ENCODE results near the gene OBSL1.
A peak's percentile ranks its signal among the peaks of the same experiment; 100 is the strongest.

OBSL1 gene

DNA sequence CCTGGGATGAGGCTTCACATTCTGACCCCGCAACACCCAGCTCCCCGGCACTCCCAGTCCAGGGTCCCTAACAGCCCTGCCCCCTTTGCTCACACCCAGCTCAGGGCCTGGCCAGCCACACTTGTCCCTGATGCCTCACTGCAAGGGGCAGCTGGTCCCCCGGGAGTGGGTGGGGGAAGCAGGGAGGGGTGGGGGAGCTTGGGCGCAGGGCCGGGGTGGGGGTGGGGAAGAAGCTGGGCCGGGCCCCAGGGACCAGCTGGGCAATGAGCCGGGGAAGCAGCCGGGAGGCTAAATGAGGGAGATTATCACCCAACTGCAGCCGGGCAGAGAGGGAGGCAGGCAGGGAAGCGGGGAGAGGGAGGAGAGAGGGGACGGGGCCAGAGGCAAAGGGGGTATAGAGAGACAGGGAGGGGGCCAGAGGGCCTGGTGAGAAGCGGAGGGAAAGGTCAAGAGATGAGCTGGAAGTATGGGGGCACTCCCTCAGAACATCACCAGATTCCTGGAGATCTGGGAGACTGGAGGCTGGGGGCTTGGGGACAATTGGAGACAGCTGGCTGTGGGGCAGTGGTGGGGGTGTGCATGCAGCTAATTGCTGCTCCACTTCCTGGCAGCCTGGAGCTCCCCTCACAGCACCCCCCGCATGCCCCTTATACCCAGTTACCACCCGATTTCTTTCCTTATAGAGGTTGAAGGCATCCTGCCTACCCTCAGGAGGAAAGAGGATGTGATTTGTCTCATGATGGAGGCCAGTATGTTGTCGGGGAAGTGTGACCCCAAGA lies 59.6 kb downstream of the OBSL1 start:
- DNase-seq: peak; percentile 28

DNA sequence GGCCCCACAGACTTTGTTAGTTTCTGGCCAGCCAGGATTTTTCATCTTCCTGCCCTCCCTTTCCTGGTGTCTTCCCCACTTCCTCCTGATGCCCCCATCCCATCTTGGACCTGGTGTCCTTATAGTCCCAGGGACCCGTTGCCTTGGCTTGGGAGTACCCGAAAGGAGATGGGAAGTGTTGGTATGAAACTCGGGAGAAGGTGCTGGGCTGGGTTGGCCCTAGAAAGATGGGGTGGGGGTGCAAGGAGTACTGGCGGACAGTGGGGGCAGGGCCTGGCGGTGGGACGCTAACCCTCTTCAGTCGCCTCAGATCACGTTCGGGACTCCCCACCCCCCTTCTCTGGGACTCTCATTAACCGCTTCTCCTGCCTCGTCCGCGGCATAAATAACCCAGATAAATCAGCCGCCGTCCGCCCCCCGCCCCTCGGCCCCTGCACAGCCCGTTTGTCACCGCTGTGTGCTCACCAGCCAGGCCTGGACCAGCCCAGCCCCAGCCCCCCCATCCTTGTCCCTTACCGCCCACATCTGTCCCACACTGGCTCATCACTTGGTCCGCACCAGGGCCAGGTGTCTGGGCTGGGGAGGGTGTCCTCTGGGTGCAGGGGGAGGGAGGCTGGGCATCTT lies 60.7 kb downstream of the OBSL1 start:
- DNase-seq: no peak

DNA sequence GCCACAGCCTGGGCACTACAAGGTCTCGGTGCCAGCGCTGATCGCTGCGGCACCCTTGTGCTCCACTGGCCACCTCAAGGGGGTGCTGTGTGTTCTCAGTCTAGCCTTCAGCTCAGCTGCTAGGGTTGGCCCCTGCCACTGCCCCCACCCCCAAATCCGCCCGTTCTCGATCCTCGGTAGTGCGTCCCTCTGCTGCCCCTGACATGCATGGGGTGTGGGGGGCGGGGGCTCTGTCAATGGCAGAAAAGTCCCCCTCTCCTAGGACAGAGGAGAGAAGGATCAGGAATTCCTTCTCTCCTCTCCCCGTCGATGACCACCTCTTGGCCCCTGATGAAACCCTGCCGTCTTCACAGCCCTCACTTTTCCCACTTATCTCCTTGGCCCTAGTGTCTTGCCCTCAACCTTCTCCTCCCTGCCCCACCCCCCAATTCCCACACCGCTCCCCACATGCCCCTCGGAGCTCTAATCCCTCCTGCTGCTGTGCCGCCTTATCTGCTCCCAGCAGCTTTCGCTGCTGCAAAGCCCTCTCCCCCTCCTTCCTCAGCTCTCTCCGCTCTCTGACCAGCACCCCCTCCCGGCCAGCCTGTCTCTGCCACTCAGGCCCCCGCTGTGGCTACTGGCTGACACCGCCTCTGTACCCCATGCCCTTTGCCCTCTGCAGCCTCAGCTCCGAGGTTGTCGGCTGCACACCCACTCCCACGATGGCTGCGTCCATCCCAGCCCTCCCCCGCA lies 61.4 kb downstream of the OBSL1 start:
- peak; percentile 59 for DNase-seq

DNA sequence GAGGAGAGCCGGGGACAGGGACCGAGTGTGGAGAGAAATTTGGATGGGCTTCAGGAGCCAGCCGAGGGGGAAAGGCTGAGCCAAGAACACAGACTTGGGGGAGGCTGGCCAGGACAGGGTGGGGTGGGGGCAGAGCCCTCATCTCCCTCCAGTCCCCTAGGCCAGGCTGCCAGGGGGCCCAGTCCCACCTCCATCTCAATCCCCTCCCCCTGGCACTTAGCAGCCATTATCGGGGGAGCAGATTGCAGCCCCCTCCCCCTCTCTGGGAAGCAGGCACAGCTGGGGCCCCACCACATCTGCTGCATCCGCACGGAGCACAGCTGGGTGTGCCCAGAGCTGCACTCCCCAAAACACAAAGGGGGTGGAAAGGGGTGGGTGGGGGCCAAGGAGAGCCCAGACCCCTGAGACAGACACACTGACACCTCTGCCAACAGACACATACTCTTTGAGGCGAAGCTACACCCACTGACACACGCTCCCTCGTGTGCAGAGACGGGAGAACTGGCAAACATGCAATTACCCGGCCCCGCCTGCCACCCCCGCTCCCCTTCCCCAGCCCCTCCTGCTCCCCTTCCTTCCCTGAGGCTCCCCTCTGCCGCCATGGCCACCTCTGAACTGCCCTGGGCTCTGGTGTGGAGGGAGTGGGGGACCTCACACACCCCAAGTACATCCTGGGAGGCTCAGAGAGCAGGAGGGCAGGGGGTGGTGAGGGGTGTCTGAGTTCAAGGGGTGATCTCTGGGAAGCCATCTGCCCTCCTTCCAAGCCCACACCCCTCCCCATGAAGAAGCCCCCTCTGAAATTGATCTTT lies 62.2 kb downstream of the OBSL1 start:
- no peak for DNase-seq

DNA sequence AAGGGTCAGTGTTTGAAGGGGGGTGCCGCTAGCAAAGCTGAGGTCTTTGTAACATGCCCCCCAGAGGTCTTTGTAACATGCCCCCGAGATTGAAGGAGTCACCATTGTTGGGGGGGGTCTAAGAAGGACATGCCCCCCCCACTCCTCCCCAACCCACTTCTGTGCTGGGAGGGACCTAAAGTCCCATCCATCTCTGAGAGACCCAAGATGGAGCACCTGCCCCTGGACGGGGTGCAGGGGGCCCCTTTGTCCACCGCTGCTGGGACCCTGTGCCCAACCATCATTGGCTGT lies 63.0 kb downstream of the OBSL1 start:
- no peak for DNase-seq

DNA sequence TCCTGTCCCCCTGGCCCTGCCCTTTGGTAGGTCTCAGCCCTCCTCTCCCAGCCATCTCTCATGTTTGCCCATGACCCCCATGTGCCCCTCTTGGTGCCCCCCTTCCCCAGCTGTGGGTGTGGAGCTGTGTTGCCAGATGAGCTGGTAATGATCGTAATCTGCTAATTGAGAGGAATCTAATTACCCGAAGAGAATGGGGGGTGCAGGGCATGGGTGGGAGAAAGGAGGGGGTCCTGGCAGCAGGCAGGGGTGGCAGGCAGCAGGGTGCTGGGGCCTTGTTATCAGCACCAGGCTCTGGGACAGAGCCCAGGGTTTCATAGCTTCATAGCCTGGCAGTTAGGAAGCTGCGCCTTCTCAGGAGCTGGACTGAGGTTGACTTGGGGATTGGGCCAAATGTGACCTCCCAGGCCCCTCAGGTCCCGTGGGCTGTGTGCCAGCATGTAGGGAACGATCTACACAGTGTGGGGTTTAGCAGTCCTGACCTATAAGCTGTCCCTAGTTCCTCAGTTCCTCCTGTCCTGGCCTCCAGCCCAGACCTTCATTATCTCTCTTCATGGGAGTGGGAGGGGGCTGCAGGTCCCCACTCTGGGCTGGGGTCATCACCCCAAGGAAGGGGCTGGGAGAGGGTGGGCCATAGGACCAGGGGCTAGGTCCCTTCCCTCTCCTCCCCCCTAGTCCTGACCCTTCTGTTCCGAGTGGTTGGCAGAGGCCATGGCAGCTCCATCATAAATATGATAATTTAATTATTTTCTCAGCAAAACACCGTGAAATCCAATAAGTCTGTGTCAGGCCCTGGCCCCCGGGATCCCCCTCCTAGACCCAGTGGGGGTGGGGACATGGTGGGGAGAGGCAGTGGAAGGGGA lies 63.5 kb downstream of the OBSL1 start:
- no peak for DNase-seq

DNA sequence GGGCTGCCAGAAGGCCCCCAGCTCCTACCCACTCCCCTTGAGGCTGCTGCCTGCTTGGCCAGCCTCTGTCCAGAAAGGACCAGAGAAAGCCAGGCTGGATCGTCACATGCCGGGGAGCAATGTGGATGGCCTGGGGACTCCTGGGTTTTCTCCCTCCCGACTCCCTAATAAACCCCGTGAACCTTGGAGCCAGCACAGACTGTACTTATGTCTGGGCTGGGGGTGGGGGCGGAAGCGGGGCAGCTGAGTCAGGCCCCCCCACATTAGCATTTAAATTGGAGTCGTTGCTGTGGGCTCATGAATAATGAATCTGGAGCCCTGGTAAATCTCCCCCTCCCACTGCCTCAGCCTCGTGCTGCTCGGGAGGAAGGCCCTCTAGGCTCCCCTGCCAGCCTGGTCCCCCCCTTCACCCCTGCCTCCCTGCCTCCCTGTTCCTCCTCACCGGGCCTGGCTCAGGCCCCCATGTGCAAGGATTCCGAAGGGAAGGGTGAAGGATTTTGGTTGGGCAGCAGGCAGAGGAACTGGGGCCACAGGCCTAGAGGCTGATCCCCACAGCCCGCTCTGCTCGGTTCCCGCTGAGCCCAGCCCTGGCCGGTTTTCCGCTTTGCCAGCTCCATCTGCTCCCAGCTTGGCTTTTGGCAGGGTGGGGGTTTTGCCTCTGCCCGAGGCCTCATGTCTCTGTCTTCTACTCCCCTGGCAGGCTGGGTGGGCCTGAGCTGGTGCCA lies 64.4 kb downstream of the OBSL1 start:
- DNase-seq: peak; percentile 39

DNA sequence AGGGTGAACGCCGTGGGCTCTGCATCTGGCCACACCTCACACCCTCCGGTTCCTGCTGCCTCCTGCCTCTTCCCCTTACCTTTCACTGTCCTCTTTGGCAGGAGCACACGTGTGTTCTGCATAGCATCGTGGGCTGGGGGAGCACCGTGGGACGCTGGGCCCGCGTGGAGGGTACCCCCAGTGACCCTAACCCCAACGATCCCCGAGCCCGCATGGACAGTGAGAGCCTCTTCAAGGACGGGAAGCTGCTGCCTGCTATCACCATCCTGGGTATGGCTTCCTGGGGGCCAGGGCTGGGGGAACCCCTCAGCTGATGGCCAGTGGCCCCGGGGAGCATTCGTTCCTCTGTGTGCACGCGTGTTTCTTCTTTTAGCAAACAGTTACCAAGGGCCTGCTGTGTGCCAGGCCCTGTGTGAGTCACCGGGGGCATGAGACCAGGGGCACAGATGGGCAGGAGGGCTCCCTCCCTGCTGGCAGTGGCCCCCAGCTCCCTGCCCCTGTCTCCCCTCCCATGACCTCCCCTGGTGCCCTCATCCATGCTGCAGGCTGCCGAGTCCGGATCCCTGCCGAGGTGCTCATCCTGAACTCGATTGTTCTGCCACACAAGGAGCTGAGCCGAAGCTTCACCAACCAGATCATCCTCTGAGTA lies 65.1 kb downstream of the OBSL1 start:
- no peak for DNase-seq

DNA sequence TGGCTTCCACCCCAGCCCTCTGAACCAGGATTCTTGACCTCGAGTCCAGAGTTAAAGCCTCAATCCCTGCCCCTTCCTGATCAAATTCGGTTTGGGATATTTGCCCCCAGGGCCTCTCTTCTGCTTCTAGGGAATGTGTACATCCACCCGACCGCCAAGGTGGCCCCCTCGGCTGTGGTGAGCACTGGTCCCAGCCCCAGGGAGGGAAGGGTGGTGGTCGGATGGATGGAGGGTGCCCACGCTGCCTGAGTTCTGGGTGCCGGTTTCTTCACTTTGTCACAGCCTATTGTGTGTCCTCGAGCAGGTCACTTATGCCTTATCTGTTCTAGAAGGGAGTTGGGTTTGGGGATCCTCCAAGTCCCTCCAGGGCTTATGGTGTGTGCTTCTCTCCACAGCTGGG lies 65.8 kb downstream of the OBSL1 start:
- DNase-seq: no peak

DNA sequence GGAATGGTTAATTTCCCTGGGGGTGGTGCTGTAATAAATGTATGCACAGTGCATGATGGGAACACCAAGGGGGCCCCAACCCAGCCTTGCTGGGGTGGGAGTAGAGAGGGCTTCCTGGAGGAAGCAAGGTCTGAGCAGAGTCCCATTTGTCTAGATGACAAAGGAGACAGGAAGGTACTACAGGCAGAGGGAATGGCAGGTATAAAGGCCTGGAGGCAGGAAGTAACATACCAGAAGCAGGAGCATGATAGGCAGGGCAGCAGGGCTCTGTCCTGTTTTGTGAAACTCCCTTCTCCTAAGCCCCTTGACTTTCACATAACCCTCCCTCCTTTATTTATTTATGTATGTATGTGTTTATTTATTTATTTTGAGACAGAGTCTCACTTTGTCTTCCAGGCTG lies 68.7 kb downstream of the OBSL1 start:
- DNase-seq: no peak

DNA sequence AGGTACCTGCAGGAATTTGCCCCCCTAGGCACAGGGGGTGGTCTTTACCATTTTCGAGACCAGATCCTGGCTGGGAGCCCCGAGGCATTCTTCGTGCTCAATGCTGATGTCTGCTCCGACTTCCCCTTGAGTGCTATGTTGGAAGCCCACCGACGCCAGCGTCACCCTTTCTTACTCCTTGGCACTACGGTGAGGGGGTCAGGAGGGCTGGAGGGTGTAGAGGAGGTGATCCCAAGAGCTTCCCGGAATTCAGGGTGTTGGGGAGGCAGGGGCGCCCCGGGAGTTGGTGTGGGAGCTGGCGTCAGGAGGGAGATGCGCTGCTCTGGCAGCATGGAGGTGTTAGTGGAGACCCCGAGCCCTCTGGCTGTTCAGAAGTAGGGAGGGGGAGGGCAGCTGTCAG lies 69.5 kb downstream of the OBSL1 start:
- DNase-seq: no peak
